Measurements from ENCODE around the gene TEX264.

TEX264 gene

GRCh38 chr3:51675201-51675611, 4.2 kb downstream of the TEX264 start:
- no peak for DNase-seq

GRCh38 chr3:51676102-51676640, 5.1 kb downstream of the TEX264 start:
- DNase-seq, result no peak

DNA sequence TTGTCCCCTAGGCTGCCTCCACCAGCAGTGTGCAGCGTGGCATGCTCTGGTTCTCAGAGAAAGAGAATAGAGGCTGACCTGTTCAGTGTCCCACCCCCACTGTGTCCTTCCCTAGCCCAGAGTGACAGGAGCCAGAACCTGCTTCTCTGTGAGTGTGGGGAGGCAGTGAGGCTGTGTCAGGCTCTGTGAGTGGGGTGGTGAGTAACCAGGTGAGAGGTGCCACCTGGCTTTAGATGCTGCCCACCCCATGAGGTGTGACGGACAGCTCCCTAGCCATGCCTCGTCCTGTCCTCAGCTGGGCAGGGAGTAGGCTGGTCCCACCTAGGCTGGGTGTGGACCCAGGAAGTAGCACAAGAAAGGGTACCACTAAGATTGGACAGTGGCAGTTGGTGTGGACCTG, 6.3 kb downstream of the TEX264 start:
- no peak for DNase-seq

DNA sequence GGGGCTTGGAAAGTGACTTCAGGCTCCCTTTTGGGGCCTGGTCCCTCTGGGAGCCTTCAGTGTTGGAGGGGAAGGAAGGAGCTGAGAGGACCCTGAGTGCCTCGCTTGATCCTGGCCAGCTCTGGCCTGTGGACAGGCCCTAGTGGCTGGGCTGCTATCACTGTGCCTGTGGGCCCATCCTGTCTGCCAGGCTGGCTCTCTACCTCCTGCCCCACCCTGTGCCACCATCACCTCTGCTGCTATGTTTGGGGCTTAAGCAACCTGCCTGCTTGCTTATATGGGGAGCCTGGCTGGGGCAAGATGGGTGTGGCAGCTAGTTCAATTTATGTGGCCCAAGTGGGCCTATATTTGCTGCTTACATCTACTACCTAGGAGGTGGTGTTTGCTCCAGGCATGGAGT, 7.1 kb downstream of the TEX264 start:
- no peak for DNase-seq

- DNase-seq, result no peak
Measured at GRCh38 chr3:51678641-51679040, 7.6 kb downstream of the TEX264 start.

GRCh38 chr3:51679318-51679717, 8.3 kb downstream of the TEX264 start:
- DNase-seq, result no peak

DNA sequence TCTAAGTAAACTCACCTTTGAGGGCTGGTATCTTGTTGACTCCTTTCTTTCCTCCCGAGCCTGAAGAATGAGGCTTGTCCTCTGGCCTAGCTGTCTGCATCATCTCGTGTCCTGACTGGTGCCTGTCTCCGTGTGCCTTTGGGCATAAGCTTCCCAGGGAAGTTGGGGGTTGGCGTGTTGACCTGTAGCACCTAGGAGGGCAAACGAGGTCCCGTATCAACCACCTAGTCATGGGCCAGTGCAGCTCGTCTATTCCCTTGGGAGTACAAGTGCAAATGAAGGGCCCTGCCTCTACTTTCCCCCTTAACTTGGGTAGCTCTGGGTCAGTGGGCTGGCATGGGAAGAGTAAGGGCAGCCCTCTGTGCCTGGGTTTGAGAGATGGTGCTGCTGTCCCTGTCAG, 8.7 kb downstream of the TEX264 start:
- DNase-seq, result no peak

DNA sequence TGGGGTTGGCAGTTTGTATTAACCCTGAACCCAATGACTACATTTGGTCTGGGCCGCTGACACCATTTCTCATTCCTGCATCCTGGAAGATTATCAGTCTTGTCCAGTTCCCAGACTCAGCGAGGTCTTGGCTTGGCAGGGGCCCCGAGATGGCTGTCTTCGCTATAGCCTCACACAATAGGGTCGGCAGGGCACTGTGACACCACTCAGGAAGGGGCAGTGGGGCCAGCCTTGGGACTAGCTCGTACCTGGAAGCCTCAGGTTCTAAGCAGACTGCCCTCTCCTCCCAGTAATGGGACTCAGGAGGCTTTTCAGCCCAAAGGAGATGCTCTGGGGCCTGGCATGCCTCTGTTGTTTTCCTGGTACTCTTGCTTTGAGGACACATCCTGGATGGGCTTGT, 9.1 kb downstream of the TEX264 start:
- no peak for DNase-seq

DNA sequence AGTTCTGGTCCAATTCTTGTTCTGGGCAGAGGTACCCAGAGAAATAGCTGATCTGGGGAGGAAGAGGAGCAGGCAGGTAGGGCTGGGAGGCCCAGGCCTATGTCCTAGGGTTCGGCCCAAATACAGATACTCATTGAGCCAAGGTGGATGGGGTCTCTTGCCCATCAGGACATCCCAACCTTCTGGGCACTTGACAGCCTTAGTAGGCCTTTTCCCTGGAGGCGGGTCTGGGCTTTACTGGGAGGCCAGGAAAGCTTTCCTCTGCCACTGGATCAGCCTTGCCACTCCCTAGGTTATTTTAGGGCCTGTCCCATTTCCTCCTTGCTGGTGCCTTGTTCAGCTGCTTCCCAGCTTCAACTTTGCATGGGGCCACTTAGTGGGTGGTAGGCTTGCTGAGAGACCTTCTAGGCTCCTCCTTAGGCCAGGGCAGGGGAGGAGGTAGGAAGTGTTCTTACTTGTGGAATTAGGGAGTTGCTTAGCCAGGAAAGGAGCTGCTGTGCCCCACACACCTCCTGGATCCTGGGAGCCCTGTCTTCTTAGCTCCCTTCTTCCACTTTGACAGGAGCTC, 9.7 kb downstream of the TEX264 start:
- no peak for DNase-seq

- DNase-seq, result no peak
Measured at GRCh38 chr3:51681453-51681852, 10.4 kb downstream of the TEX264 start.

GRCh38 chr3:51682079-51682478, 11.0 kb downstream of the TEX264 start:
- DNase-seq, result peak; percentile 42

DNA sequence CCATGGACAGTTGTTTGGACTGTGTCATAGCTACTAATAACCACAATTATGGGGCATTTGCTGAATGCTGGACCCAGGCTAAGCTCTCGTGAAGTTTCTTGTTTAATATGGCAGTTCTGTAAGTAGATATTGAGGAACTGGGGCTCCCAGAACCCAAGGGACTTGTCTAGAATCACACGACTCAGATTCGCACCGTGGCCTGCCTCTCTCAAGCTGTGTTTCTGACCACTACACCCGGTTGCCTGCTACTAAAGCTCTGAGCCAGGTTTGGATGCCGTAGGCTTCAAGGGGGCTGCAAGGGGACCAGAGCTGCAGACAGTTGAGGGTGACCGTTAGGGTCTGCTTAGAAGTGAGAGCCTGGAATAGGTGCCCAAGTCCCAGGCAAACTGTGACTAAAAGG, 11.5 kb downstream of the TEX264 start:
- no peak for DNase-seq

- no peak for DNase-seq
Measured at GRCh38 chr3:51683566-51683965, 12.5 kb downstream of the TEX264 start.

DNA sequence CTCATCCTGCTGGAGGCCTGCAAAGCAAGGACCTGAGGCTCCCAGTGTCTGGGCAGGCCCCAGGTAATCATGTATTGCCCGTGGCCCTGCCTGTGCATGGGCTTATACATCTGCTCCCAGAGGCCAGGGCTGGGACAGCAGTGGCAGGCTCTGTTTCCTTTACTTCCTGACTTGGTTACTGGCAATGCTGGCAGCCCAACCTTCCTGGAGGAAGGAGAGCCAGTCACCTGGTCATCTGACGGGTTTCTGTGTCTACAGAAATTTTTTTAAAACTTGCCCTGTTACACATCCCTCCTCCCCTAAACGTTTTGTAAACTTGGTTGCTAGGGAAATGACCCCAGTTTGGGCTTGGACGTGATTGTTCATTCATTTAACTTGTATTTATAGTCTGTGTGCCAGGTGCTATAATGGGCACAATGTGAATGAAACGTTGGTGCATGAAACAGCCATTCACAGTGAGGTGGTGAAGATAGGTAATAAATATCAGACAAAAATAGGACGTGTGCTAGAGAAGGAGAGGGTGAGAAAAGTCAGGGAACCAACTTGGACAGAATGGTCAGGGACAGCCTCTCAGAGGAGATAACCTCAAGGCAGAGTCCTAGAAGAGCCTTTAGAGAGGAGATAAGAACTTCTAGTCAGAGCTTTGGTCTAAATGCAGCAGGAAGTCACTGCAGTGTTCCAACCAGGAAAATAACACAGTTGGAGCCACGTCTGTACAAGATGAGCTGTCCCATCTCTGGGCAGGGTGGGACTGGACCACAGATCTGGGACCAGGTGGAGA, 14.1 kb downstream of the TEX264 start:
- DNase-seq, result no peak

DNA sequence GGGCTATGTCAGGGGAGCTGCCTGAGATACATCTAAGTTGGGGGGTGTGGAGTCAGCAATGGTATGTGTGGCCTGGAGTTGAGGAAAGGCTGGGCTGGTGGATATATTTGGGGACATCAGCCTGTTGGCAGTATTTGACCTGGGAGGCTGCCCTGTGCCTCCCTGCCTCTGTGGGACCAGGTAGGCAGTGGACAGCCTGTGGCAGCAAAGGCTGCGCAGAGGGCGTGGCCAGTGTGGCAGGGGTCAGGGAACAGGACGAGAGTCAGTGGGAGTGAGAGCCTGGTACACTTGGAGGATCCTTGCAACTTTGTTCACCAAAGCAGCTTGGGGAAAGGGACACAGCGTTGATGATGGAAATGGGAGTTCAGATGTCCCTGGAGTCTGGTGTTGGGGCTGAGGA, 15.0 kb downstream of the TEX264 start:
- DNase-seq, result no peak

GRCh38 chr3:51686512-51687215, 15.6 kb downstream of the TEX264 start:
- DNase-seq, result no peak

- DNase-seq, result no peak
Measured at GRCh38 chr3:51687431-51688205, 16.6 kb downstream of the TEX264 start.

DNA sequence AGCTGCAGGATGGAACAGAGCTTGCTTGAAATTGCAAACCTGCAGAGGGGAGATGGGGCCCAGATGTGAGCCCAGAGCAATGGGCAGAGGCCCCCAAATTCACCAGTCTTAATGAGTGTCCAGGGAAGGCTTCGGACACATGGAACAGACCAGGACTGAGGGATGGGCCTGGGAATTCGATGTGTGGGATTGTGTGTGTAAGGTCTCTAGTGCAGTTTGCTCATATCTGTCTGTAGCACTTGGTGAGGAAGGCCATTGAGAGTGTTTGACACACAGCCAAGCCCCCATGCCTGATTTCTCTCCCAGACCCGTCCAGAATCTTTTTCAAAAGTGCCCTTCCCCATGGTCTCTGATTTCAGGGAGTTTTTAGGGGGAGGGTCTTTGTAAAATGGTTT, 17.2 kb downstream of the TEX264 start:
- no peak for DNase-seq

GRCh38 chr3:51691021-51691420, 20.0 kb downstream of the TEX264 start:
- peak; percentile 20 for DNase-seq

DNA sequence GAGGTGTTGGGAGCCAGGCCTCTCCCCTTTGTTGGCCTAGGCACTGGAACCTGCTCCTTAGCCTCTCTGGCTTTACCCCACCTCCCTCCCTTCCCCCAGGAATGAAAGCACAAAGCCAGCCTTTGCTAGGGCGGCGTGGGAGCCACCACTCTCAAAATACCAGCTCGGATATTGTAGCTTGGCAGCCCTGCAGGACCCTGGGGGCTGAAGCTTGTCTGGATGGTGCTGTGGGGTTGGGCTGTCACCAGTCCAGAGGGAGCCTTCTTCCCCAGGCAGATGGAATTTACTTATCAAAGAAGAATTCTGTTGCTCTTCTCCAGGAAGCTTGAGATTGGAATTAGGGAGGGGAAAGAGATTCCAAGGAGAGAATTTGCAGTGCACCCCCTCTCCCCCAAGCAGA, 20.9 kb downstream of the TEX264 start:
- no peak for DNase-seq

DNA sequence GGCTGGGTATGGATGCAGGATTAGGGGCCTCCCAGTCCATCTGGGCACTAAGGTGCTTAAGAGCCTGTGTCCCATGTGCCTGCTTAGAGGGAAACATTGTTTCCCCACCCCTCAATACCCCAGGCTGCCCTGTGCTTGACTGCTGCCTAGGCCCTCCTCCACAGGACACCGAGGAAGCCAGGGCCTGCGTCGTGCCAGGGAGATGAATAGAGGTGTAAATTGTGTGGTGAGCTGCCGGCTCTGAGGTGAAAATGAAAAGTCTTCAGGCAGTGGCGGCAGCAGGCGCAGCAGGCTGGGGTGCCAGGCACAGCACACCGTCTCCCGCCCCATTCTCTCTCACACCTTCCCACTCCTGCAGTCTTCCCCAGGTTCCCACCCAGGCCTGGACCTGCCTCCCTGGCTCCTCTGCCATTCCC, 21.9 kb downstream of the TEX264 start:
- DNase-seq, result no peak

- DNase-seq, result no peak
Measured at GRCh38 chr3:51696954-51697353, 25.9 kb downstream of the TEX264 start.

DNA sequence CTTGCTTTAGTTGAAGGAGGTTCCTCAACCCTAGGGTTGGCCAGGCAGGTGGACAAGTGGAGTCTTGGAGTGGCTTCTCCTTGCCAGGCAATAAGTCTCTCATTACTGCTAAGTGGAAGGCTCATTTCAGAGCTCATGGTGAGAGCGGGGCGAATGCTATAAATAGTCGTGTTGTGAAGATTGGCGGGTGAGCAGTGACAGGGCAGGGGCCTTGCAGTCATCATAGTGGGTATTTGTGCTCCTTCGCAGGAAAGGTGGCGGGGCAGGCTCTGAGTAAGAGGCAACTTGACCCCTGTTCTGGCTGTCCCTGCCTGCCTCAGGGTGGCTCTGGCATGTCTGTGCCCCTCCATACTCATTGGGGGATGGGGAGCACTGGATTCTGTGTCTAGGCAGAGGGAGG, 27.2 kb downstream of the TEX264 start:
- DNase-seq, result no peak

Data from NCI-H2029 (cell line).